ENCODE measurements around the gene TVP23A. TPM values are rescaled to one million over a fixed set of nuclear protein-coding genes. Genes with fewer than 3 reads are reported as not detected.

Gene TVP23A
- total RNA-seq, 2 donors from 2014 or later = not detected

DNA sequence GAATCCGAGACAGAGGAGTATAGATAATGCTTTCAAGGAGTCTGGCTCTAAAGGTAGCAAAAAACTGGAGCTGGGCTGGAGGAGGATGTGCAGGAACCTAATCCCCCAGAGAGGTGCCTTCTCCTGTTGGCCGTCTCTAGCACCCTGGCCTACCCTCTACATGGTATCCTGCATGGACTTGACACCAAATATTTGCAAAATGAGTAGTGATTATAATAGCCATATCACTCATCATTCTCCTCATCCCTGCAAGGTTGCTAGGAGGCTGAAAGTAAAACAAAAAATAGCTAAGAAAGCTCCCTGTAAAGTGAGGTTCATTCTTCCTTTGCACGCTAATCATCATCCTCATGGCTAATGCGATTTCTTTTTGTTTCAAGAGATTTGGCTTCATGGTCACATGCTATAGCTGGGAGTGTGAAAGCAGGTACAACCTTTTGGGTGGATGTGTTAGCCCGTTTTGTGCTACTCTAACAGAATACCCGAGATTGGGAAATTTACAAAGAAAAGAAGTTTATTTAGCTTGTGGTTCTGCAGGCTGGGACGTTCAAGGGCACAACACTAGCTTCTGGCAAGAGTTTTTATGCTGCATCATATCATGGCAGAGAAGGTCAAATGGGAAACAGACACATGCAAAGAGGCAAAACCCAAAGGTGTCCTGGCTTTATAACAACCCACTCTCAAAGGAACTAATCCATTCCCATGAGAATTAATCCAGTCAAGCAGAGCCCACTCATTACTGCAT, 31.3 kb upstream of the TVP23A start:
- Mint-ChIP-seq H3K4me3 (no peak overlapping the region), H3K27me3 (peaks cover 32% of the 10 kb centered on the region), H3K27ac (no peak overlapping the region), H3K4me1 (peaks cover 13% of the 10 kb centered on the region), H3K36me3 (ENCODE audit: low read depth) (peaks cover 12% of the 10 kb centered on the region)
- no peak for DNase-seq
- no peaks in the 10 kb centered on the region for H3K9me3 ChIP-seq (ENCODE audit: control insufficient read depth, low read length, poor library complexity, severe bottlenecking)
- no peak for ATAC-seq

DNA sequence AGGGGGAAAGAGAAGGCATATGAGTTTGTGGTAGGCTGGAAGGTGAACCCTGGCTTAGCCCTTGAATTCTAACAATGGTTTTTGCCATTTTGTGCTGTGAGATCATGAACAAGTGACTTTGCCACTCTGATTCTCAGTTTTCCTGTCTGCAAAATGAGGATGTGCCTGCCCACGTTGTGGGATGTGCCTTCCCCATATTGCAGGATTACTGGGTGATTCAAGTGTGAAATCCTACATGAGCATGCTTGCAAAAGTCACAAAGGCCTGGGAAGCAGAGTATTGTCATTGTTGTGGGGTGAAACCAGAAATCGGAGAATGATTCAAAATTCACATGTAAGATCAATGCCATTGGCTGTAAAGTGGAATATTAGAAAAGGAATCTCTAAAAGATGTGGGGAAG, 28.6 kb upstream of the TVP23A start:
- Mint-ChIP-seq H3K27ac (no peak overlapping the region), H3K4me1 (peaks cover 5% of the 10 kb centered on the region), H3K4me3 (no peak overlapping the region), H3K36me3 (ENCODE audit: low read depth) (peaks cover 8% of the 10 kb centered on the region), H3K27me3 (peaks cover 47% of the 10 kb centered on the region)
- DNase-seq = no peak
- no peaks in the 10 kb centered on the region for H3K9me3 ChIP-seq (ENCODE audit: control insufficient read depth, low read length, poor library complexity, severe bottlenecking)
- no peak for ATAC-seq

DNA sequence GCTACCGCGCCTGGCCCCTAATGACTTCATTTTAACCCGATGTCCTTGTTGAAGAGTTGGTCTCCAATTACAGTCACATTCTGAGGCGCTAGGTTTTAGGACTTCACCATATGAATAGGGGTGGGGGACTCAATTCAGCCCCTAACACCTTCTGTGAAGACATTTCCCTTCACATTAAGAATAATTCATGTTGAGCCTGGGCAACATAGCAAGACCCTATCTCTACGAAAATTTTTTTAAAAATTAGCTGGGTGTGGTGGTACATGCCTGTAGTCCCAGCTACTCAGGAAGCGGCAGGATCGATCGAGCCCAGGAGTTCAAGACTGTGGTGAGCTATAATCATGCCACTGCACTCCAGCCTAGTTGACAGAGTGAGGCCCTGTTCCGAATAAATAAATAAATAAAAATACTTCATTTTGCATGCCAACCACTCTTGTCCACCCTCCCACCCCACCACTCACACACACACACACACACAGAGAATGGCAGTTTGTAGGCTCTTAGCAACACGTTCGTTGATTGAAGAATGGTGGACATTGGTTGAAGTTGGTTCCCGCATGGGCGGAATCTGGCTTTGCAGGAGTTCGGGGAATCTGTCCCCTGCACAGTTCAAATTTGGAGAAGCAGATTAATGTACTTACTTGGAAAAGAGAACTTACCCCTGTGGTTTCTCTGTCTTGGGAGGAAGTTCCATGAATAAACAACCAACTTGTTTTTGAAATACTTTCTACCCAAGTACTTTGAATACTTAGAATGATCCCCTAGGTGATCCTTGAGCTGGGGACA, 27.8 kb upstream of the TVP23A start:
- H3K4me3 Mint-ChIP-seq = no peak overlapping the region
- H3K9me3 ChIP-seq (ENCODE audit: control insufficient read depth, low read length, poor library complexity, severe bottlenecking) = no peaks in the 10 kb centered on the region
- no peak for ATAC-seq
- H3K27ac Mint-ChIP-seq = no peak overlapping the region
- DNase-seq = no peak
- H3K4me1 Mint-ChIP-seq = peaks cover 3% of the 10 kb centered on the region
- peaks cover 50% of the 10 kb centered on the region for H3K27me3 Mint-ChIP-seq
- peaks cover 8% of the 10 kb centered on the region for H3K36me3 Mint-ChIP-seq (ENCODE audit: low read depth)

DNA sequence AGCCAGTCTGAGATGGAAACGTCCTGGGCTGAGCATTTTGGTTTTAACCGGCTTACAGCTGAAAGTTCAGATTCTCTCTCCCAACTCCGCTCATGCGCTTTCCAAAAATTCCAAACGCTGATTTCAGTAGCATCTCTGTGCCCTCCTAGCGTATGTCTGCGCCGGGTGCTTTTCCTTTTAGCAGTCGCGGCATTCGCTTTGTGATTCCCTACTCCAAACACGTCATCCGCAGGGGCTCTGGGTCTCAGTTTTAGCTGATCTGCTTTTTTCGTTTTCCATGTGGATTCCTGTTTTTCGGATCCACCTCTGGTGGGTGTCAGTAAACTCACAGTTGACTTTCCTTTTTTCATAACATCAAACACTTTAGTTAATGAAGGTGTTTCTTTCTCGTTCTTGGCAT, 22.1 kb upstream of the TVP23A start:
- H3K9me3 ChIP-seq (ENCODE audit: control insufficient read depth, low read length, poor library complexity, severe bottlenecking) = no peaks in the 10 kb centered on the region
- no peak for ATAC-seq
- Mint-ChIP-seq H3K4me1 (no peaks in the 10 kb centered on the region), H3K27ac (no peak overlapping the region), H3K27me3 (peaks cover 45% of the 10 kb centered on the region), H3K4me3 (no peak overlapping the region), H3K36me3 (ENCODE audit: low read depth) (peaks cover 6% of the 10 kb centered on the region)
- no peak for DNase-seq

DNA sequence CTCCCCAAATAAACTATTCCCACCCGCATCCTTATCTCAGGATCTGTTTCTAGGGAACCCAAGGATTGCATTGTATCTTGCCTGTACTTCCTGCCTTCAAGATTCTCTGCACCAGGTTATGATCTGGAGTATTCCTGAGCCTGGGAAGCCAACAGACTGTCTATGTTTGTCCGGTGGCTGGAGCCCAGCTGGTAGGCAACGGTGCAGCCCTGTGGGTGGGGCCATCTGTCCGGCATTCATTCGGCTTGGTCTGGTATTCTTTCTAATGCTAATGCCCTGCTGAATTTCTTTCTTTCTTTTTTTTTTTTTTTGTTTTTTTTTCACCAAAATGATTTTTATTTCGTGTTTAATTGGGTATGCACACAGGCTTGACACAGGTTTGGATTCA, 20.7 kb upstream of the TVP23A start:
- peaks cover under 1% of the 10 kb centered on the region for H3K36me3 Mint-ChIP-seq (ENCODE audit: low read depth)
- H3K4me3 Mint-ChIP-seq = no peak overlapping the region
- DNase-seq (no peak), ATAC-seq (no peak)
- no peaks in the 10 kb centered on the region for H3K9me3 ChIP-seq (ENCODE audit: control insufficient read depth, low read length, poor library complexity, severe bottlenecking)
- peaks cover 41% of the 10 kb centered on the region for H3K27me3 Mint-ChIP-seq
- no peaks in the 10 kb centered on the region for H3K4me1 Mint-ChIP-seq
- no peak overlapping the region for H3K27ac Mint-ChIP-seq

DNA sequence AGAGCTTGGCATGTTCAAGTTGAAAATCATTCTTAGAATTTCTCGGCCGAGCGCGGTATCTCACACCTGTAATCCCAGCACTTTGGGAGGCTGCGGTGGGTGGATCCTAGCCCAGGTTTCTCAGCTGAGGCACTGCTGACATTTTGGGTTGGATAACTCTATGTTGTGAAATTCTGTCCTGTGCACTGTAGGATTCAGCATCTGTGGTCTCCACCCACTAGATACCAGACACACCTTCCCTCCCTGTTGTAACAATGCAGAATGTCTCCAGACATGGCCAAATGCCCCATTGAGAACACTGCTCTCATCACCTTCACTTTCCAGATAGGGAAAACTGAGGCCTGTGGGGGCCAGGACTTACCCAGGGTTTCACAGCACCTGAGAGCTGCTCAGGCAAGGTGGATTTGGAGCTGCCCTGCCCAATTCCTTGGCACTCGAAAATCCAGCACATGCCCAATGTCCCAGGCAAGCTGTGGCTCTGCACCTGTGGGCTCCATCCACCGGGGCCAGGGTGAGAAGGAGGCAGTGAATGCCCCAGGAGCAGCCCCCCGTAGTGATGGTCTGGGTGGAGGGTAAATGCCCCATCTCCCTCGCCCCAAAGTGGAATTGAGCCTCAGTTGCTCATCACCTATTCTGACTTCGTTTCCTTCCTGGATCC, 20.2 kb upstream of the TVP23A start:
- no peak for ATAC-seq

DNA sequence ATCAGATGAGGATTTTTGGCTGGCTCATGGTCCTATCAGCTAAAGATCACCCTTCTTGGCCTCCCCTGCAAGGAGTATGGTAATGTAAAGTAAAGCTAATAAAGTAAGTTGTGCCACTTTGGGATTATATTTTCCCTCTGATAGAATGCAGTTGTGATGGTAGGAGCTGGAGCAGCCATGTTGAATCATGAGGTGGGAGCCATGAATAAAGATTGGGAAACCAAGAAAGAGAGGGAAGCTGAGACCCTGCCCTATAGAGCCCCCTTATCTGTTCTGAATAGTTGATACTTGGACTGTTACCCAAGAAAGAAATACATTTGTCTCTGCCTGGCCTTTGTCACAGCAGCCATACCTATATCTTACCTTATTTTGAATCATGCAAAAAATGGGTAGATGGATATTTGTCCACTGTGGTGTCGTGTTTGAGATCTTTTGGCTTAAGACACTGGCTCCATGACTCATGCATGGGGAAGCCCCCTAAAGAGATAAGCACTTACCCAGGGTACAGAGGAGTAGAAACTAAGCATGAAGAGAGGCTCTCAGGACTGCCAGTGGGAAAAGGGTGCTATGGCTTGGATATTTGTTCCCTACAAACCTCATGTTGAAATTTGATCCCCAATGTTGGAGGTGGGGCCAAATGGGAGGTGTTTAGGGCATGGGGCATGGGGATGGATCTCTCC, 17.7 kb upstream of the TVP23A start:
- no peaks in the 10 kb centered on the region for H3K36me3 Mint-ChIP-seq (ENCODE audit: low read depth)
- H3K27ac Mint-ChIP-seq = no peak overlapping the region
- H3K9me3 ChIP-seq (ENCODE audit: control insufficient read depth, low read length, poor library complexity, severe bottlenecking) = no peaks in the 10 kb centered on the region
- H3K4me3 Mint-ChIP-seq = no peak overlapping the region
- no peaks in the 10 kb centered on the region for H3K4me1 Mint-ChIP-seq
- DNase-seq (no peak), ATAC-seq (no peak)
- H3K27me3 Mint-ChIP-seq = peaks cover 31% of the 10 kb centered on the region

More for the DNA sequence above, 20.2 kb upstream of the TVP23A start:
- H3K36me3 Mint-ChIP-seq (ENCODE audit: low read depth) = no peaks in the 10 kb centered on the region
- no peaks in the 10 kb centered on the region for H3K9me3 ChIP-seq (ENCODE audit: control insufficient read depth, low read length, poor library complexity, severe bottlenecking)
- no peak overlapping the region for H3K27ac Mint-ChIP-seq
- H3K4me3 Mint-ChIP-seq = no peak overlapping the region
- no peak for DNase-seq
- no peaks in the 10 kb centered on the region for H3K4me1 Mint-ChIP-seq
- peaks cover 42% of the 10 kb centered on the region for H3K27me3 Mint-ChIP-seq

DNA sequence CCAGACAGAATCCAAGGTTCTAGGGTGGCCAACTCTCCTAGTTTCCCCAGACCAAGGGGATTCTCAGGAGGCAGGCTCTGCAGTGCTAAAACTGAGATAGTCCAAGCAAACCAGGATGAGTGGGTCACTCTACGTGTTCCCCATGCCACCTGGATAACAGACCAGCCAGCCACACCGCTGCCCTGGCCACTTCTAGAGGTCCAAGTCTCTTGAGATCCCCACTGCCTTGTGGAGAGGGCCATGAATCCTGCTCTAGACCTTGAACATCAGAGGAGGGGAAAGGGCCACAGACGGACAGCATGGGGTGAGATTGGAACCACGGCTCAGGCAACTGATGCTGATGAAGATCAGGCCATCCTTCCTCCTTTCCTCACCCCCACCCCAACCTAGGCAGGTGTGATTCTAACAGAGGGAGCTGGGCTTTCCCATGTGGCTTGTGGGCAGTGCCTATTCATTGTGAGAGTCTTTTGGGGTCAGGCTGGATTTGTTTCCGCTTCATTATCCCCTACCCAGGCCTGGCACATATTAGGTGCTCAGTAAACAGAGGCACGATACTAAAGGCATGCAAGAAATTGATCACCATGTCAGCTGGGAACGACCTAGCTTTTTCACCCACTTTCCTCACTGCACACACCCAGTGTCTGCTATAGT, 16.8 kb upstream of the TVP23A start:
- peaks cover 22% of the 10 kb centered on the region for H3K27me3 Mint-ChIP-seq
- H3K4me3 Mint-ChIP-seq = no peak overlapping the region
- H3K4me1 Mint-ChIP-seq = no peaks in the 10 kb centered on the region
- H3K36me3 Mint-ChIP-seq (ENCODE audit: low read depth) = no peaks in the 10 kb centered on the region
- no peak overlapping the region for H3K27ac Mint-ChIP-seq
- ATAC-seq = no peak
- no peaks in the 10 kb centered on the region for H3K9me3 ChIP-seq (ENCODE audit: control insufficient read depth, low read length, poor library complexity, severe bottlenecking)
- DNase-seq = no peak

DNA sequence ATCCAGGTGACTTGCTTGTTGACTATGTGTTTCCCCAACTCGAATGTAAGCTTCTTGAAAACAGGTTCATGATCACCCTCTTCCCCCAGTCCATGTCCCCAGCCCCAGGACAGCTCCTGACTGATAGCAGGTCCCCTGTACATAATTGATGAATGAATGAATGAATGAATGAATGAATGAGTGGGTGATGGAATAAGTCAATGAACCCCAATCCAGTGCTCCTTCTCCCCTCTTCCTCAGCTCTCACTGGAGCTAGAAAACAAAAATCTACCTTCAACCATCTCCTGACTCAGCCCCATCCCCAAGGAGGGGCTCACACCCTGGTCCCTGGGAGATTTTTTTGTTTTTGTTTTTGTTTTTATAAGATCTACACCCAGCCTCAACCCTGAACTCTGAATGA, 16.2 kb upstream of the TVP23A start:
- Mint-ChIP-seq H3K4me3 (no peak overlapping the region), H3K27ac (no peak overlapping the region), H3K36me3 (ENCODE audit: low read depth) (no peaks in the 10 kb centered on the region), H3K4me1 (no peaks in the 10 kb centered on the region), H3K27me3 (peaks cover 19% of the 10 kb centered on the region)
- H3K9me3 ChIP-seq (ENCODE audit: control insufficient read depth, low read length, poor library complexity, severe bottlenecking) = no peaks in the 10 kb centered on the region
- DNase-seq (no peak), ATAC-seq (no peak)

DNA sequence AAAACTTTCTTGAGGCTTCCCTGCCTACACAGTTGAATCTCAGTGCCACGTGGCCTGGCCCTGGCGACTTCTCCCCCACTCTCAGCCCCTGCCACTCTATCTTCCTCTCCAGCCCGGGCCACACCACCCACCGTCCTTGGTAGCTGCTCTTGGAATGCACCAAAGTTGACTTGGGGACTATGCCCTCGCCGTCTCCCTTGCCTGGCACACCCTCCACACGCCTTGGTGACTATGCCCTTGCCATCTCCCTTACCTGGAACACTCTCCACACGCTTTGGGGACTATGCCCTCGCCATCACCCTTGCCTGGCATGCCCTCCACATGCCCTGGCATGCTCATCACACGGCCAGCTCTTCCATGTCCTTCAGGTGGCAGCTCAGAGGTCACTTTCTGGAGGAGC, 15.5 kb upstream of the TVP23A start:
- H3K9me3 ChIP-seq (ENCODE audit: control insufficient read depth, low read length, poor library complexity, severe bottlenecking) = no peaks in the 10 kb centered on the region
- DNase-seq (no peak), ATAC-seq (no peak)
- Mint-ChIP-seq H3K4me1 (peaks cover 3% of the 10 kb centered on the region), H3K4me3 (no peak overlapping the region), H3K27ac (no peak overlapping the region), H3K27me3 (peaks cover 25% of the 10 kb centered on the region), H3K36me3 (ENCODE audit: low read depth) (no peaks in the 10 kb centered on the region)

DNA sequence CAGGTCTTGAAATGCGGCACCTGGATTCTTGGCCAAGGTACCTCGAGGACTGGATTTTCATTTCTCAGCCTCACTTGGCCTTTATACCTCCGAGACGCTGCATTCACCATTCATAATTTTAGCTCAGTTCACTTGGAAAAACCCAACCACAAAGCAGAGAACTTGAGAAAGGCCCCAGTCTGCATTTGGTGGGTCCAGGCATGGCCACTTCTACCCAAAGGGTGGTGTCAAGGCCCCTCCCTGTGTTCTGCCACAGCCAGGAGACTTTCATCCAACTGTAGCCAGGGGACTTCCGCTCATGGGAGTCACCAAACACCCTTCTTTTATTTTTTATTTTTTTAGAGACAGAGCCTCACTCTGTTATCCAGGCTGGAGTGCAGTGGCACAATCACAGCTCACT, 14.7 kb upstream of the TVP23A start:
- Mint-ChIP-seq H3K27ac (no peak overlapping the region), H3K36me3 (ENCODE audit: low read depth) (no peaks in the 10 kb centered on the region), H3K27me3 (peaks cover 21% of the 10 kb centered on the region), H3K4me3 (no peak overlapping the region), H3K4me1 (peaks cover 4% of the 10 kb centered on the region)
- DNase-seq (no peak), ATAC-seq (no peak)
- no peaks in the 10 kb centered on the region for H3K9me3 ChIP-seq (ENCODE audit: control insufficient read depth, low read length, poor library complexity, severe bottlenecking)

DNA sequence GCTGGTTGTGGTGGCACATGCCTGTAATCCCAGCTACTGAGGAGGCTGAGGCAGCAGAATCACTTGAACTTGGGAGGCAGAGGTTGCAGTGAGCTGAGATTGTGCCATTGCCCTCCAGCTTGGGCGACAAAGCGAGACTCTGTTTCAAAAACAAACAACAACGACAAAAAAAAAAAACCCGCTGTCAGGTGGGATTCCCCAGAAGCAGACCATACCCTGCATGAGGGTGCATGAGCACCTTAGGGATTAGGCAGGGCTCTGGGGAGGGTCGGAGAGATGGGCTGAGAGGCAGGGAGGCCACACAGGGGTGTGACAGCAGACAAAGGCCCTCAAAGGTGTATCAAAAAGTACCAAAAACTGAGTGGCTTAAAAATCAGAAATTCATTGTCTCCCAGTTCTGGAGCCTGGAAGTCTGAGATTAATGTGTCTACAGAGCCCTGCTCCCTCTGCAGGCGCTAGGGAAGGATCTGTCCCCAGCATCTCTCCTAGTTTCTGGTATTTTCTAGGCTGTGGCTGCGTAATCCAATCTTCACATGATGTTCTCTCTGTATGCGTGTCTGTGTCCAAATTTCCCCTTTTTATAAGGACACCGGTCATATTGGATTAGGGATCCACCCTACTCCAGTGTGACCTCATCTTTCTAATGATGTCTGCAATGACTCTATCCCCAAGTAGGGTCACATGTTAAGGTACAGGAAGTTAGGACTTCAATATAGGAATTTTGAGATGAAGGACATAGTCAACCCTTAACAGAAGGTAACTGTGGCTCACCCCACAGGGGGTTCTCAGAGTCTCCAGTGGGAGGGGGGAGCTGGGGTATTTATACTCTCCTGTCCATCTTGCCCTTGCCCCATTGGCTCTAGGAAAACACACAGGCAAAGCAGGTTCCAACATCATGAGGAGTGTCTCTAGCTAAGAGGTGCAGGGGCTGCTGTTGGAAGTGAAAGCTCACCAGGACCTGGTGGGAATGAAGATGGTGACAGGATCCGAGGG, 13.6 kb upstream of the TVP23A start:
- Mint-ChIP-seq H3K36me3 (ENCODE audit: low read depth) (no peaks in the 10 kb centered on the region), H3K27me3 (peaks cover 18% of the 10 kb centered on the region), H3K4me3 (no peak overlapping the region), H3K27ac (no peak overlapping the region), H3K4me1 (peaks cover 4% of the 10 kb centered on the region)
- H3K9me3 ChIP-seq (ENCODE audit: control insufficient read depth, low read length, poor library complexity, severe bottlenecking) = no peaks in the 10 kb centered on the region
- no peak for DNase-seq
- no peak for ATAC-seq

Data from T-helper 17 cell (primary cell).